22Rv1 (cell line): ENCODE data around the gene MPL.
A peak's percentile ranks its signal among the peaks of the same experiment; 100 is the strongest.

Source experiments
- H3K27ac ChIP-seq: fragments of 450-650 bp; 2 replicates; pipeline ENCODE4 v1.5.1; 2017
- CTCF ChIP-seq: fragments of 450-650 bp; IDR thresholded peaks from 2 replicates; pipeline ENCODE4 v1.5.1; 2017; ENCODE audit warnings: mild to moderate bottlenecking
- ZFX ChIP-seq: fragments of 450-650 bp; IDR thresholded peaks from 2 replicates; pipeline ENCODE4 v1.6.1; 2017; ENCODE audit warnings: antibody characterized with exemption, borderline replicate concordance

Gene MPL

GRCh38 chr1:43349594-43350306 is 12.1 kb downstream of the MPL start:
- H3K27ac ChIP-seq: peak overlapping the region; percentile 94
- no peak for TF ChIP-seq ZFX
- TF ChIP-seq CTCF: no peak

GRCh38 chr1:43350976-43351375 is 13.4 kb downstream of the MPL start:
- TF ChIP-seq ZFX (no peak), CTCF (no peak)
- H3K27ac ChIP-seq: no peak overlapping the region; the same call in 1 of the 2 replicates

- H3K27ac ChIP-seq: no peak overlapping the region
- no peak for TF ChIP-seq ZFX
- TF ChIP-seq CTCF: no peak
Observed at GRCh38 chr1:43351421-43352350, 14.1 kb downstream of the MPL start.

GRCh38 chr1:43352351-43352705 is 14.7 kb downstream of the MPL start:
- TF ChIP-seq ZFX (no peak), CTCF (no peak)
- H3K27ac ChIP-seq: no peak overlapping the region

GRCh38 chr1:43352881-43353280 is 15.3 kb downstream of the MPL start:
- TF ChIP-seq CTCF (no peak), ZFX (no peak)
- H3K27ac ChIP-seq: no peak overlapping the region

- no peak overlapping the region for H3K27ac ChIP-seq
- TF ChIP-seq ZFX: no peak
- no peak for TF ChIP-seq CTCF
Observed at GRCh38 chr1:43354471-43354870, 16.9 kb downstream of the MPL start.

GRCh38 chr1:43354936-43355335 is 17.3 kb downstream of the MPL start:
- TF ChIP-seq CTCF (no peak), ZFX (no peak)
- no peak overlapping the region for H3K27ac ChIP-seq
